ENCODE results near the gene WDR90.

WDR90 gene

DNA sequence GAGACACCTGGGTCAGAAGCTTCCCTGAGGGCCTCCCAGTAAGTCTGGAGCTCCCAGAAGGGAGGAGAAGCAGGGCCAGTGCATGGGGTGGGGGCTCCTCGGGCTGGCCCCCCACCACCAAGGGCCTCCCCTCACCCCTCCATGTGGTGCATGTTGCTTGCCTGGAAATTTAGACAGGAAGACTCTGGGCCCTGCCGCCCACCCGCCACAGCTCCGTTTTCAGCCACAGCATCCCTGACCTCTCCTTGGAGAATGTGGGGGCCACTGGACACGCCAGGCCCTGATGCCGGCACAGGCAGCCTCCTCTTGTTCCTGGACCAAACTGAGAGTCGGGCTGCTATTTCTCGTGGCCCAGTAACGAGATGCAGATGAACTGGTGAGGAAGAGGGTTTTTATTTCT, 10.3 kb upstream of the WDR90 start:
- Histone ChIP-seq H3K27ac (replicated peaks; ENCODE audit: low read length) (no peak overlapping the region), H3K4me3 (ENCODE audit: low read length in 2 of 2) (no peak overlapping the region), H3K4me1 (ENCODE audit: control insufficient read depth in 2 of 2, insufficient read depth in 1 of 2, low read depth in 1 of 2, low read length in 2 of 2) (peaks cover 18 to 27% of the 10 kb centered on the region in 2 donors), H4K8ac (ENCODE audit: low read depth, low read length) (no peak overlapping the region), H3K27me3 (ENCODE audit: control insufficient read depth in 3 of 3, insufficient read depth in 3 of 3, low read depth in 1 of 3, low read length in 3 of 3) (peaks cover 0 to 20% (median 11%) of the 10 kb centered on the region in 3 experiments), H2BK5ac (ENCODE audit: low read length) (no peak overlapping the region), H2AK5ac (ENCODE audit: low read depth, low read length) (peak overlapping the region; percentile 79), H3K79me1 (ENCODE audit: low read depth, low read length) (peaks cover 13% of the 10 kb centered on the region), H3K4ac (ENCODE audit: low read length) (no peak overlapping the region), H2BK12ac (ENCODE audit: low read length) (no peak overlapping the region), H4K91ac (ENCODE audit: low read depth, low read length, poor library complexity) (no peak overlapping the region), H3K18ac (ENCODE audit: low read length) (peak overlapping the region; percentile 42), H3K9me3 (replicated peaks in 1 of 2; ENCODE audit: control insufficient read depth in 2 of 2, insufficient read depth in 1 of 2, low read depth in 1 of 2, low read length in 2 of 2) (no peaks in the 10 kb centered on the region), H2BK15ac (ENCODE audit: low read length) (peak overlapping the region; percentile 17), H3K36me3 (replicated peaks in 1 of 2; ENCODE audit: control insufficient read depth in 2 of 2, insufficient read depth in 2 of 2, low read length in 2 of 2) (peaks cover 5 to 15% of the 10 kb centered on the region in 2 donors), H2BK120ac (ENCODE audit: low read depth, low read length) (peak overlapping the region; percentile 82), H3K9ac (ENCODE audit: low read depth, low read length, poor library complexity) (no peak overlapping the region), H3K4me2 (ENCODE audit: insufficient read depth, low read length, poor library complexity, severe bottlenecking) (no peak overlapping the region), H3K14ac (ENCODE audit: low read length) (no peak overlapping the region), H3K23ac (ENCODE audit: low read depth, low read length, poor library complexity) (peak overlapping the region; percentile 18), H2AFZ (ENCODE audit: low read length) (no peak overlapping the region)
- WGBS, 2 donors (ENCODE audit: extremely low coverage in 2 of 2, insufficient read length in 2 of 2, insufficient replicate concordance in 1 of 2) = no CpG with 5 or more reads among the region's 9 CpGs
- no peak for DNase-seq (ENCODE audit: low spot score)

DNA sequence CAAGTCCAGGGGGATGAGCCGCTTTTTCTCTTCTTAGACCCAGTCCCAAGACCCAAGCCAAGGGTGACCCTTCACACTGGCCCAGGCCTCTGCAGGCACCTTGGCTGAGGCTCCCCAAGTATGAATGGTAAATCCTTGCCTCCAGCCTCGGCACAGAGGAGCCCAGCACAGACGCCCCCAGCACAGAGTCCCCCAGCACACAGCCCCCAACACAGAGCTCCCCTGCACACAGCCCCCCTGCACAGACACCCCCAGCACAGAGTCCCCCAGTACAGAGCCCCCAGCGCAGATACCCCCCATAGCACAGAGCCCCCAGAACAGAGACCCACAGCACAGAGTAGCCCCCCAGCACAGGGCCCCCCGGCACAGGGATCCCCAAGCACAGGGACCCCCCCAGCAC, 8.6 kb upstream of the WDR90 start:
- H3K23ac ChIP-seq (ENCODE audit: low read depth, low read length, poor library complexity) = no peak overlapping the region
- DNase-seq (ENCODE audit: low spot score) = no peak
- H2BK12ac ChIP-seq (ENCODE audit: low read length) = no peak overlapping the region
- no peaks in the 10 kb centered on the region for H3K9me3 ChIP-seq (replicated peaks in 1 of 2; ENCODE audit: control insufficient read depth in 2 of 2, insufficient read depth in 1 of 2, low read depth in 1 of 2, low read length in 2 of 2)
- H2AFZ ChIP-seq (ENCODE audit: low read length) = no peak overlapping the region
- peak overlapping the region in 1 of 2 donors; percentile 53 for H3K4me3 ChIP-seq (ENCODE audit: low read length in 2 of 2)
- WGBS, 2 donors (ENCODE audit: extremely low coverage in 2 of 2, insufficient read length in 2 of 2, insufficient replicate concordance in 1 of 2) = no CpG with 5 or more reads among the region's 5 CpGs
- H4K91ac ChIP-seq (ENCODE audit: low read depth, low read length, poor library complexity) = no peak overlapping the region
- H3K18ac ChIP-seq (ENCODE audit: low read length) = peak overlapping the region; percentile 94
- H3K4me2 ChIP-seq (ENCODE audit: insufficient read depth, low read length, poor library complexity, severe bottlenecking) = no peak overlapping the region
- no peak overlapping the region for H2BK120ac ChIP-seq (ENCODE audit: low read depth, low read length)
- peaks cover 0 to 20% (median 11%) of the 10 kb centered on the region in 3 experiments for H3K27me3 ChIP-seq (ENCODE audit: control insufficient read depth in 3 of 3, insufficient read depth in 3 of 3, low read depth in 1 of 3, low read length in 3 of 3)
- H3K27ac ChIP-seq (replicated peaks; ENCODE audit: low read length) = no peak overlapping the region
- H3K79me1 ChIP-seq (ENCODE audit: low read depth, low read length) = peaks cover 5% of the 10 kb centered on the region
- H2BK15ac ChIP-seq (ENCODE audit: low read length) = peak overlapping the region; percentile 21
- H3K36me3 ChIP-seq (replicated peaks in 1 of 2; ENCODE audit: control insufficient read depth in 2 of 2, insufficient read depth in 2 of 2, low read length in 2 of 2) = no peaks in the 10 kb centered on the region
- no peak overlapping the region for H3K4ac ChIP-seq (ENCODE audit: low read length)
- no peak overlapping the region for H4K8ac ChIP-seq (ENCODE audit: low read depth, low read length)
- peak overlapping the region; percentile 94 for H2AK5ac ChIP-seq (ENCODE audit: low read depth, low read length)
- H3K9ac ChIP-seq (ENCODE audit: low read depth, low read length, poor library complexity) = no peak overlapping the region
- H3K4me1 ChIP-seq (ENCODE audit: control insufficient read depth in 2 of 2, insufficient read depth in 1 of 2, low read depth in 1 of 2, low read length in 2 of 2) = peaks cover 15 to 23% of the 10 kb centered on the region in 2 donors
- H2BK5ac ChIP-seq (ENCODE audit: low read length) = no peak overlapping the region
- no peak overlapping the region for H3K14ac ChIP-seq (ENCODE audit: low read length)

DNA sequence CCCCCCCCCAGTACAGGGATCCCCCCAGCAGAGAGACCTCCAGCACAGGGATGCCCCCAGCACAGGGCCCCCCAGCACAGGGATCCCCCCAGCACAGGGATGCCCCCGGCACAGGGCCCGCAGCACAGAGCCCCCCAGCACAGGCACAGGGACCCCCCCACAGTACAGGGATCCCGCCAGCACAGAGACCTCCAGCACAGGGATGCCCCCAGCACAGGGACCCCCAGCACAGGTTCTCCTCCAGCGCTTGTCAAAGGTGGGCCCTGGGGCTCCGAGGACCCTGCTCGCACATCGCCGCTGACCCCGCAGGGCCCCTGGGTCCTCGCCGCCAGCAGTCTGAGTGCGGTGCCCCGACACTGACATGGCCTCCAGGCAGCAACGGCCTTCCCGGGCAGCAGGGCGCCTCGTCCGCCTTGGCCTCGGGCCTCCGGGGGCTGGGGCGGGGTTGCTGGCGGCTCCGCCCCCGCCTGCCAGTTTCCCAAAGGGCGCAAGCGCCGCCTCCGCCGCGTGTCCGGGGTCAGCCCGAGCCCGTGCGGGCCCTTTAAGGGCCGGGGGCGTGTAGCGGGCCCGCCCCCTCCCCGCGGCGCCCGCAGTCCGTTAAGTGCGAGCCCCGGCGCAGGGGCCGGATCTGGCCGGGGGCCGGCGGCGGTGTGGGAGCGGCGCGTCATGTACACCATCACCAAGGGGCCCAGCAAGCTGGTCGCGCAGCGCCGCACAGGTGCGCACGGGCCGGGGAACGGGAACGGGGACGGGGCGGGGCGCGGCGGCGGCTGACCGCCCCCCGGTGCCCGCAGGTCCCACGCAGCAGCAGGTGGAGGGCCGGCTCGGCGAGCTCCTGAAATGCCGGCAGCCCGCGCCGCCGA, 7.6 kb upstream of the WDR90 start, which contains the start of gene MCRIP2:
TSS of gene MCRIP2 (plus strand) at position 503 of the 863 bp plus-strand sequence. CDS start at position 667, 164 bp downstream.
- Histone ChIP-seq H2BK5ac (ENCODE audit: low read length) (no peak within 1 kb of the TSS), H3K4ac (ENCODE audit: low read length) (no peak within 1 kb of the TSS), H3K9me3 (replicated peaks in 1 of 2; ENCODE audit: control insufficient read depth in 2 of 2, insufficient read depth in 1 of 2, low read depth in 1 of 2, low read length in 2 of 2) (no peaks in the 10 kb centered on the region), H3K23ac (ENCODE audit: low read depth, low read length, poor library complexity) (peak within 1 kb of the TSS; percentile 98), H3K27me3 (ENCODE audit: control insufficient read depth in 3 of 3, insufficient read depth in 3 of 3, low read depth in 1 of 3, low read length in 3 of 3) (peaks cover 0 to 20% (median 11%) of the 10 kb centered on the region in 3 experiments), H2BK15ac (ENCODE audit: low read length) (peak within 1 kb of the TSS; percentile 49), H3K9ac (ENCODE audit: low read depth, low read length, poor library complexity) (peak within 1 kb of the TSS; percentile 86), H3K4me1 (ENCODE audit: control insufficient read depth in 2 of 2, insufficient read depth in 1 of 2, low read depth in 1 of 2, low read length in 2 of 2) (peaks cover 15 to 22% of the 10 kb centered on the region in 2 donors), H3K79me1 (ENCODE audit: low read depth, low read length) (peaks cover under 1% of the 10 kb centered on the region), H2BK120ac (ENCODE audit: low read depth, low read length) (peak within 1 kb of the TSS; percentile 81), H3K27ac (replicated peaks; ENCODE audit: low read length) (no peak within 1 kb of the TSS), H4K91ac (ENCODE audit: low read depth, low read length, poor library complexity) (no peak within 1 kb of the TSS), H2AFZ (ENCODE audit: low read length) (peak within 1 kb of the TSS; percentile 77), H2BK12ac (ENCODE audit: low read length) (peak within 1 kb of the TSS; percentile 73), H4K8ac (ENCODE audit: low read depth, low read length) (peak within 1 kb of the TSS; percentile 65), H3K36me3 (replicated peaks in 1 of 2; ENCODE audit: control insufficient read depth in 2 of 2, insufficient read depth in 2 of 2, low read length in 2 of 2) (no peaks in the 10 kb centered on the region), H3K14ac (ENCODE audit: low read length) (peak within 1 kb of the TSS; percentile 98), H2AK5ac (ENCODE audit: low read depth, low read length) (peak within 1 kb of the TSS; percentile 94), H3K4me2 (ENCODE audit: insufficient read depth, low read length, poor library complexity, severe bottlenecking) (peak within 1 kb of the TSS; percentile 96), H3K18ac (ENCODE audit: low read length) (peak within 1 kb of the TSS; percentile 94), H3K4me3 (ENCODE audit: low read length in 2 of 2) (peak within 1 kb of the TSS; percentile 53 to 84)
- no CpG with 5 or more reads among the region's 81 CpGs for WGBS, 2 donors (ENCODE audit: extremely low coverage in 2 of 2, insufficient read length in 2 of 2, insufficient replicate concordance in 1 of 2)
- DNase-seq (ENCODE audit: low spot score) = peak; percentile 79
